ENCODE measurements around the gene LY6G6D. TPM values are rescaled to one million over a fixed set of nuclear protein-coding genes. Genes with fewer than 3 reads are reported as not detected.

The LY6G6D gene
- total RNA-seq, 1 donor from 2014 or later, result not detected

- Histone ChIP-seq H3K9me3 (ENCODE audit: control insufficient read depth in 3 of 3, low read length in 3 of 3) (no peaks in the 10 kb centered on the region), H3K4me3 (ENCODE audit: low read length in 3 of 3) (no peak overlapping the region), H3K27me3 (ENCODE audit: control insufficient read depth in 3 of 3, insufficient read depth in 3 of 3, low read length in 3 of 3) (no peaks in the 10 kb centered on the region), H3K36me3 (ENCODE audit: control insufficient read depth in 3 of 3, insufficient read depth in 3 of 3, low read length in 3 of 3) (peaks cover 4 to 5% (median 4%) of the 10 kb centered on the region in 3 donors), H3K4me1 (ENCODE audit: control insufficient read depth in 3 of 3, insufficient read depth in 3 of 3, low read length in 3 of 3) (peaks cover 0 to 2% (median 2%) of the 10 kb centered on the region in 3 donors), H3K27ac (ENCODE audit: low read depth, low read length) (no peak overlapping the region), H3K9ac (ENCODE audit: low read depth in 1 of 3, low read length in 3 of 3) (no peak overlapping the region)
Observed at GRCh38 chr6:31761343-31761742, 46.2 kb downstream of the LY6G6D start.

DNA sequence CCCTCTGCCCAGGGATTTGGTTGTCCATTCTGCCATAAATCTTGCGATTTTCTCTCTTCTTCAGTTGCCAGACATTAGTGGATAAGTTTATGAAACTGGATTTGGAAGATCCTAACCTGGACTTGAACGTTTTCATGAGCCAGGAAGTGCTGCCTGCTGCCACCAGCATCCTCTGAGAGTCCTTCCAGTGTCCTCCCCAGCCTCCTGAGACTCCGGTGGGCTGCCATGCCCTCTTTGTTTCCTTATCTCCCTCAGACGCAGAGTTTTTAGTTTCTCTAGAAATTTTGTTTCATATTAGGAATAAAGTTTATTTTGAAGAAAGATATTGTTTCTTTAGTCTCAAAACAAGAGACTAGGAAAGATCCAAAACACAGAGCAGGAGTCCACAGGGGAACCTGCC, 47.2 kb downstream of the LY6G6D start, which contains the start of gene SAPCD1:
SAPCD1 (plus strand) TSS at position 301 of the 400 bp plus-strand sequence. CDS start 399 bp downstream, outside the sequence.
- Histone ChIP-seq H3K27me3 (ENCODE audit: control insufficient read depth in 3 of 3, insufficient read depth in 3 of 3, low read length in 3 of 3) (no peaks in the 10 kb centered on the region), H3K36me3 (ENCODE audit: control insufficient read depth in 3 of 3, insufficient read depth in 3 of 3, low read length in 3 of 3) (peaks cover 7 to 14% (median 11%) of the 10 kb centered on the region in 3 donors), H3K27ac (ENCODE audit: low read depth, low read length) (no peak within 1 kb of the TSS), H3K4me3 (ENCODE audit: low read length in 3 of 3) (no peak within 1 kb of the TSS), H3K4me1 (ENCODE audit: control insufficient read depth in 3 of 3, insufficient read depth in 3 of 3, low read length in 3 of 3) (peaks cover 0 to 2% (median 2%) of the 10 kb centered on the region in 3 donors), H3K9ac (ENCODE audit: low read depth in 1 of 3, low read length in 3 of 3) (no peak within 1 kb of the TSS), H3K9me3 (ENCODE audit: control insufficient read depth in 3 of 3, low read length in 3 of 3) (no peaks in the 10 kb centered on the region)

DNA sequence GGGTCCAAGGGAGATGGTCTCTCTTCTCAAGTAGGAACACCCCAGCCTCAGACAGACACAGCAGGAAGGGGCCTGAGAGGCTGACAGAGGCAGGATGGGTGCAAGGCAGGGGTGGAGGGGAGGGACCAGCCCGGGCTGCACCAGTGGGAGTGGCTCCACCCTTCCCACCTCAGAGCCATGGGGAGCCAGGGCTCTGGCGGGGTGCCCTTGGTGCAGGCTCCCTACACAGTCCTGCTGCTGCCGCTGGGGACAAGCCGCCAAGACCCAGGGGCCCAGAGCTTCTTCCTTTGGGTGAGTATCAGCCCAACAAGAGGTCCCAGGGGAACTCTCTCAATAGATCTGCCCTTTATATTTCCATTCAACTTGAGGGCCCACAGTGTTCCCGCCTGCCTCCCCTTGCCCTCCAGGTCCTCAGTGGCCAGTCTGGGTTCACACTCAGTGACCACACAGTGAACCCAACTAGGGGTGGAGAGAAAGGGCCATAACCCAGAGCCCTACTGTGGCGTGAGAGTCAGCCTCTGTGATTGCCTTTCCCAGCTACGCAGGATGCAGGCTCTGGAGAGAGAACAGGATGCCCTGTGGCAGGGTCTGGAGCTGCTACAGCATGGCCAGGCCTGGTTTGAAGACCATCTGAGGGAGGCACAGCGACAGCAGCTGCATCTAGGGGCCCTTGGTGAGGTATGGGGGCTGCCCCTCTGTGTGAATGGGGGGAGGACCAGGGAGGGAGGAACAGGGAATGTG, 47.9 kb downstream of the LY6G6D start:
- no peaks in the 10 kb centered on the region for H3K27me3 ChIP-seq (ENCODE audit: control insufficient read depth in 3 of 3, insufficient read depth in 3 of 3, low read length in 3 of 3)
- peaks cover 9 to 17% (median 14%) of the 10 kb centered on the region in 3 donors for H3K36me3 ChIP-seq (ENCODE audit: control insufficient read depth in 3 of 3, insufficient read depth in 3 of 3, low read length in 3 of 3)
- H3K9me3 ChIP-seq (ENCODE audit: control insufficient read depth in 3 of 3, low read length in 3 of 3), result no peaks in the 10 kb centered on the region
- no peak overlapping the region for H3K4me3 ChIP-seq (ENCODE audit: low read length in 3 of 3)
- no peak overlapping the region for H3K27ac ChIP-seq (ENCODE audit: low read depth, low read length)
- peaks cover 0 to 2% (median 2%) of the 10 kb centered on the region in 3 donors for H3K4me1 ChIP-seq (ENCODE audit: control insufficient read depth in 3 of 3, insufficient read depth in 3 of 3, low read length in 3 of 3)
- no peak overlapping the region for H3K9ac ChIP-seq (ENCODE audit: low read depth in 1 of 3, low read length in 3 of 3)

GRCh38 chr6:31763619-31763940, 48.4 kb downstream of the LY6G6D start:
- H3K9ac ChIP-seq (ENCODE audit: low read depth in 1 of 3, low read length in 3 of 3), result no peak overlapping the region

DNA sequence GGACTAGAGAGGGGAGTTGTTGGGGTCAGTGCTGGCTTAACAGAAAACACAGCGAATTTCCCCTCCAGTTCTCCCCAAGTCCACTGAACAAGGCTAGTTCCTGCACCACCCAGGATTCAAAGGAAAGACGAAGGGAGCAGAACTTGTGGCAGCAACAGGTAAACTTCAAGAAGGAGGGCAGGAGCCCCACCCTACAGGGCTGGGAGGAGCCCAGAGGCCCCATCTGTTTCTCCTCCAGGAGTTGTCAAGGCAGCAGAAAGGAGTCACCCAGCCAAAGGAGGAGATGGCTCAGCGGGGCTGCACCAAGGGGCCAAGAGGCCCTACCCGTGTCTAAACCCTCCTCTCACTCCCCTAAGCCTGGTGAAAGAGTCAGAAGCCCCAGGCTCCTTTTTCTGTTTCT, 49.0 kb downstream of the LY6G6D start:
- Histone ChIP-seq H3K4me3 (ENCODE audit: low read length in 3 of 3) (no peak overlapping the region), H3K9ac (ENCODE audit: low read depth in 1 of 3, low read length in 3 of 3) (no peak overlapping the region), H3K27me3 (ENCODE audit: control insufficient read depth in 3 of 3, insufficient read depth in 3 of 3, low read length in 3 of 3) (no peaks in the 10 kb centered on the region), H3K36me3 (ENCODE audit: control insufficient read depth in 3 of 3, insufficient read depth in 3 of 3, low read length in 3 of 3) (peaks cover 13 to 19% (median 16%) of the 10 kb centered on the region in 3 donors), H3K9me3 (ENCODE audit: control insufficient read depth in 3 of 3, low read length in 3 of 3) (no peaks in the 10 kb centered on the region), H3K27ac (ENCODE audit: low read depth, low read length) (no peak overlapping the region), H3K4me1 (ENCODE audit: control insufficient read depth in 3 of 3, insufficient read depth in 3 of 3, low read length in 3 of 3) (peaks cover 0 to 2% (median 2%) of the 10 kb centered on the region in 3 donors)

More at GRCh38 chr6:31763619-31763940, 48.4 kb downstream of the LY6G6D start:
- Histone ChIP-seq H3K4me1 (ENCODE audit: control insufficient read depth in 3 of 3, insufficient read depth in 3 of 3, low read length in 3 of 3) (peaks cover 0 to 2% (median 2%) of the 10 kb centered on the region in 3 donors), H3K27ac (ENCODE audit: low read depth, low read length) (no peak overlapping the region), H3K27me3 (ENCODE audit: control insufficient read depth in 3 of 3, insufficient read depth in 3 of 3, low read length in 3 of 3) (no peaks in the 10 kb centered on the region), H3K9me3 (ENCODE audit: control insufficient read depth in 3 of 3, low read length in 3 of 3) (no peaks in the 10 kb centered on the region), H3K4me3 (ENCODE audit: low read length in 3 of 3) (no peak overlapping the region), H3K36me3 (ENCODE audit: control insufficient read depth in 3 of 3, insufficient read depth in 3 of 3, low read length in 3 of 3) (peaks cover 9 to 19% (median 16%) of the 10 kb centered on the region in 3 donors)

DNA sequence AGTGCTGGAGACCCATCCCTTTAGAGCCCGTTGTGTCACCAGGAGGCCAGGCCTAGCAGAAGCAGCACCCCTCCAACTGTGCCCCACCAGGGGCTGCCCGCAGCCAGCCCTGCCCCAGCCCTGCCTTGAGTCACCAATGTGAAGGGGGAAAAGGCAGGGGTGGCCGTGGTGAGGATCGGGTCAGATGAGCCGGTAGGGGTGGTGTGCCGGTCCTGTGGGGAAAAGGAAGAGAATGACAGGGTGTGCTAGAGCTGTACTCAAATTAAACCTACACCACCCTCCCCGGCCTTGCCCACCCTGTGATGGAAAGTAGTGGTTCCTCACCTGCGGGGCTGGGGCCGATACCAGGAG, 50.4 kb downstream of the LY6G6D start:
- Histone ChIP-seq H3K4me1 (ENCODE audit: control insufficient read depth in 3 of 3, insufficient read depth in 3 of 3, low read length in 3 of 3) (peaks cover 0 to 6% (median 2%) of the 10 kb centered on the region in 3 donors), H3K4me3 (ENCODE audit: low read length in 3 of 3) (no peak overlapping the region), H3K36me3 (ENCODE audit: control insufficient read depth in 3 of 3, insufficient read depth in 3 of 3, low read length in 3 of 3) (peaks cover 12 to 17% (median 16%) of the 10 kb centered on the region in 3 donors), H3K27me3 (ENCODE audit: control insufficient read depth in 3 of 3, insufficient read depth in 3 of 3, low read length in 3 of 3) (no peaks in the 10 kb centered on the region), H3K27ac (ENCODE audit: low read depth, low read length) (no peak overlapping the region), H3K9ac (ENCODE audit: low read depth in 1 of 3, low read length in 3 of 3) (no peak overlapping the region), H3K9me3 (ENCODE audit: control insufficient read depth in 3 of 3, low read length in 3 of 3) (no peaks in the 10 kb centered on the region)

DNA sequence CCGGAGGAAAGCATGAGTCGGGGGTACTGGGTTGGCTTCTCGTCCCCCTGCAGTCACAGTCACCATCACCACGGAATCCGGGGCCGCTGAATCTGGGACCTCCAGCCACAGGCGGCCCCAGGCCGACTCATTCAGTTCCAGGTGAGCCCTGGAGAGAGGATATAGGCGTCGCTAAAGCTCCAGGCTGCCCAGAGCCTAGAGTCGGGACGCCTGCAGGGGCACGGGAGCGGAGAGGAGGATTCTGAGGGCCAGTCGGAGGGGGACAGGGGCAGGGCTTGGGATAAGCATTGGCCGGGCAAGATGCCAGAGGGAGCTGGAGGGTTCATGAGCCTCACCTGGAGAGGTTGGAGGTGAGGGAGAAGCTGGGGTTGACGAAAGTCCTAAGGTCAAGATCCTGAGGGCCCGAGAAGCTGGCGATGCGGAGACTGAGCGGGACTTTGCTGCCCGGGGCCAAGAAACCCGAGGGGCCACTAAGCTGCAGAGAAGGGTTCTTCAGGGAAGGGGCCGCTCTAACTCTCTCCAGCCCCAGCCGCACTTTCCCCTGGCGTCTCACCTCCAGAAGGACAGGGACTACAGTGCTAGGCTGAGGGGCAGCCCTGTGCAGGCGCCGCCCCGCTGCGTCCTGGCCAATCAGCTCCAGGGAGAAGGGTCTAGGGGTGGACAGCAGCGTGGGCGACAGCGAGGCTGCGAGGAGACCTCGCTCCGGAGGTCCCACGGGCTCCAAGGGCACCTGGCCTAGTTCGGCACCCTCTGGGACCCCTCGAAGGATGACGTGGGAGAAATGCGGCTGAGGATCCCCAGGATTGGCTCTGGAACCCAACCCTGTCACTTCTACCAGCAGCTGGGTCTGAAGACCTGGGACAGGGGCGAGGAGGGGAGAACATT, 51.0 kb downstream of the LY6G6D start:
- Histone ChIP-seq H3K4me1 (ENCODE audit: control insufficient read depth in 3 of 3, insufficient read depth in 3 of 3, low read length in 3 of 3) (peaks cover 0 to 6% (median 2%) of the 10 kb centered on the region in 3 donors), H3K27ac (ENCODE audit: low read depth, low read length) (no peak overlapping the region), H3K9ac (ENCODE audit: low read depth in 1 of 3, low read length in 3 of 3) (peak overlapping the region in 2 of 3 donors; percentile 33), H3K9me3 (ENCODE audit: control insufficient read depth in 3 of 3, low read length in 3 of 3) (no peaks in the 10 kb centered on the region), H3K36me3 (ENCODE audit: control insufficient read depth in 3 of 3, insufficient read depth in 3 of 3, low read length in 3 of 3) (peaks cover 12 to 17% (median 16%) of the 10 kb centered on the region in 3 donors), H3K27me3 (ENCODE audit: control insufficient read depth in 3 of 3, insufficient read depth in 3 of 3, low read length in 3 of 3) (no peaks in the 10 kb centered on the region), H3K4me3 (ENCODE audit: low read length in 3 of 3) (peak overlapping the region in 2 of 3 donors; percentile 9 to 52)

DNA sequence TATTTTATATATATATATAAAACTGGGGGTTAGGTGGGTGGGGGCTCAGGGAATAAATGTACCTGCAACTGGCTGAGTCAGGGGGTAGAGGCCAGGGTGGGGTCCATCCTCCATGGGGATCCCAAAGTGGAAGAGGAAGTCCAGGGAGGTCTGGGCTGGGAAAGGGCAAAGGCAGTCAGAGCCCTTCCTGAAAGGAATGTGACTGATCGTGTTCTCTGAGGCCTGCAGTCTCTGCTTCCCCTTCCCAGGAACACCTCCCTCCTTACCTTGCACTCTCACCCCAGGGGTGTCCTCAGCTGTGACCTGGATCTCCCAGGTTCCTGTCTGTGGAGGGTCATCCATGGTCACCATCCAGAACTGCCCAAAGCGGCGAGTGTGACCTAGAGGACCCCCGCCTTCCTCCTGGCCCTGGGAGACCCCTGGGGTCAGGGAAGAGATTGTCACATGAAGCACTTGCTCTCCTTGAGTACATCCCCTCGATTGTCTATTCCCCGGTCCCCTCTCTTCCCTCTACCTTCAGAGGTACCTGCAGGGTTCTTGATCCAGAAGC, 52.0 kb downstream of the LY6G6D start:
- H3K9me3 ChIP-seq (ENCODE audit: control insufficient read depth in 3 of 3, low read length in 3 of 3), result no peaks in the 10 kb centered on the region
- H3K4me3 ChIP-seq (ENCODE audit: low read length in 3 of 3), result no peak overlapping the region
- peaks cover 12 to 17% (median 16%) of the 10 kb centered on the region in 3 donors for H3K36me3 ChIP-seq (ENCODE audit: control insufficient read depth in 3 of 3, insufficient read depth in 3 of 3, low read length in 3 of 3)
- no peaks in the 10 kb centered on the region for H3K27me3 ChIP-seq (ENCODE audit: control insufficient read depth in 3 of 3, insufficient read depth in 3 of 3, low read length in 3 of 3)
- H3K4me1 ChIP-seq (ENCODE audit: control insufficient read depth in 3 of 3, insufficient read depth in 3 of 3, low read length in 3 of 3), result peaks cover 0 to 6% (median 2%) of the 10 kb centered on the region in 3 donors
- H3K9ac ChIP-seq (ENCODE audit: low read depth in 1 of 3, low read length in 3 of 3), result no peak overlapping the region
- H3K27ac ChIP-seq (ENCODE audit: low read depth, low read length), result no peak overlapping the region
